ENCODE results near the gene WIPI1.

DNA sequence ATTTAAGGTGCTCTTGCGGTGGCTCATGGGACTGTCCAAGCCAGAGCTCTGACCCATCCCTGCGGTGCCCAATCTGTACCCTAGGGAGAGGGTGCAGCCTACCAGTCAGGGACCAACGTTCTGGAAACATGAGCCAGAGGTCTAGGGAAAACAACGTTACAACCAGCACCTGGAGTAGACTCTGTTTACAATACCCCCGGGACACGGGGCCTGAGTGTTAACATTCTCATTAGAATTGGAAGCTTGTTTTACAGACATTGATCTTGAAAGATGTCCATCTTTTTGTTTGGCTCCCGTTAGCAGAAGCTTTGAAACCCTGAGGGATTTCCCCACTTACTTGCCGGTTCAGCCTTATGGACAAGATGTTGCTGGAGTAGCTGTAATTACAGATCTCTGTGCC, 6.9 kb downstream of the WIPI1 start:
- TF ChIP-seq CTCF (IDR thresholded peaks at IDR 0.05; ENCODE audit: low read depth, low read length) (no peak), MAX (IDR thresholded peaks at IDR 0.05; ENCODE audit: low read depth, low read length) (no peak)

All from NB4 (cell line).